ENCODE results near the gene CLDN24.
"Not testable (repeated sequence)": the region's sequence is repeated elsewhere in the genome, so short reads cannot be mapped to it uniquely, and the experiment has no call there.

Gene CLDN24

DNA sequence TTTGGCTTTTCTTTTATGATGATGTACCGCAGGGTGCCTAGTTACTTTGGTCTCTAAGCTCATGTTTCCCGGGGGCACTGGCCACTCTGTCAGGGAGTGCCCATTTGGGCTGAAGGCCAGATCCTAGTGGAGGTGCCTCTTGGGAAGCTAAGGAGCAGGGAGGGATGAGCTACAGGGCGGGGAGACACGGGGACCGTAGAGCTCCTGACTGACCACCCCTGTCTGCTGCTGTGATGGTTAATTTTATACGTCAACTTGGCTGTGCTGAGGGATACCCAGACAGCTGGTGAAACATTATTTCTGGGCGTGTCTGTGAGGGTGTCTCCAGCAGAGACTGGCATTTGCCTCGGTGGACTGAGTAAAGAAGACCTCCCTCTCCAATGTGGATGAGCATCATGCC lies 24.9 kb upstream of the CLDN24 start:
- no peak for DNase-seq (ENCODE audit: low spot score)

DNA sequence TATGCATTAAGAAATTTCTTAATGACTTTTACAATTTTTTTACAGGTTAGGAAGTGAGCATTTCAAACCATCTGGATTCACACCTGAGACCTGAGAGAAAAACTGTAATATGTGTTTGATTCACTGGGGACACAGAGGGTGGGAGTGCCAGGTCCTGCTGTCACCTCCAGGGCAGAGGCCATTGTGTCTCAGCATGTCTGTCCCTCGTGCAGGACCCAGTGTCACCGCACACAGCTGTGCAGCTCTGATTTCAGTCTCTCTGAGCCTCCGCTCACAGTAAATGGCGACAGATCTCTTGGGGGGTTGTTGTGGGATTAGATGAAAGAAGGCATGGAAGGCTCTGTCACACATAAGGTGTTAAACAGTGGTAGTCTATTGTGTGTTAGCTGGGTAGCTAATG lies 23.0 kb upstream of the CLDN24 start:
- DNase-seq (ENCODE audit: low spot score) = no peak

DNA sequence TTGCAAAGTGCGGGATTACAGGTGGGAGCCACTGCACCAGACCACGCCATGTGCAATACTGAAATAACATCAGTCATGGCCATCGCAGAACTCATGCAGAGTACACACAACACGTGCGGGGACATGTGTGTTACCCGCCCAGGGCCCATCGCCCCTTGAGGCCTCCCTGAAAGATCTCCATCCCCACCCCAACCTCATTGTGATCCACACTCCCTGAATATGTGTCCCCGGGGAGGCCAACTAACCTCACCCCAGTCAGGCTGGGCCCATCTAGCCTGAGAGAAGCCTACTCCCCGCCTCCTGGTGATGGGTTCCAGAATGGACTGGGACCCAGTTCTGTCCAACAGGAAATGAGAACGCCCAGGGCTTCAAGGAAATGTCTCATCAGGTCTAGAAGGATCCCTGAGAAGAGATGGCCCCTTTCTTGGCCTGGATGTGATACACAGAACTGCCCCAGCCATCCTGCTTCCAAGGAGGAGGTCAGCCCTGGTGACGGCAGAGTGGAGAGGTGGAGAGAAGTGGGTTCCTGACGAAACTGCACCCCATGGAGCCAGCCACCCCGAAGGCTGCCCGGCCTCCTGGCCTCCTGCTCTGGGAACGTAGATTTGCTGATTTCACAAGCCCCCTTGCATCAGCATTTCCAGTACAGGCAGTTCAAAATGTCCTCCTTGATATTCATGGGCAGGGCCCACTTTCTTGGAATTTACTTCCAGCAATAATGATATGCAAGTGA lies 22.5 kb upstream of the CLDN24 start:
- no peak for DNase-seq (ENCODE audit: low spot score)

DNA sequence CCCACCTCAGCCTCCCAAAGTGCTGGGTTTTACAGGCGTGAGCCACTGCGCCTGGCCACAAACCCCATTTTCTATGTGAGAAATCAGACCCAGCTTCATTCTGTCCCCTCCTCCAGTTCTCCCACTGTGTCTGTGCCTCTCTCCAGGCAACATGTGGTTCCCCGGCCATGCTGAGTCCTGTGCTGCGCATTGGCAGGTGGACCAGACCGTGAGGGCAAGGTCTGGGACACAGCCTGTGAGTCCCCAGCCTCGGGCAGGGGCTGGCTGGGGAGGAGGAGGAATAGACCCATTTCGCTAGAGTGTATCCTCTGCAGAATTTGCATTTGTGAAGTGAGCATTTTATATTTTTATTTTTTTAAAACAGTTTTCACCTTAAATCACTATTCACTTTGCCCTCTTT lies 21.5 kb upstream of the CLDN24 start:
- no peak for DNase-seq (ENCODE audit: low spot score)

DNA sequence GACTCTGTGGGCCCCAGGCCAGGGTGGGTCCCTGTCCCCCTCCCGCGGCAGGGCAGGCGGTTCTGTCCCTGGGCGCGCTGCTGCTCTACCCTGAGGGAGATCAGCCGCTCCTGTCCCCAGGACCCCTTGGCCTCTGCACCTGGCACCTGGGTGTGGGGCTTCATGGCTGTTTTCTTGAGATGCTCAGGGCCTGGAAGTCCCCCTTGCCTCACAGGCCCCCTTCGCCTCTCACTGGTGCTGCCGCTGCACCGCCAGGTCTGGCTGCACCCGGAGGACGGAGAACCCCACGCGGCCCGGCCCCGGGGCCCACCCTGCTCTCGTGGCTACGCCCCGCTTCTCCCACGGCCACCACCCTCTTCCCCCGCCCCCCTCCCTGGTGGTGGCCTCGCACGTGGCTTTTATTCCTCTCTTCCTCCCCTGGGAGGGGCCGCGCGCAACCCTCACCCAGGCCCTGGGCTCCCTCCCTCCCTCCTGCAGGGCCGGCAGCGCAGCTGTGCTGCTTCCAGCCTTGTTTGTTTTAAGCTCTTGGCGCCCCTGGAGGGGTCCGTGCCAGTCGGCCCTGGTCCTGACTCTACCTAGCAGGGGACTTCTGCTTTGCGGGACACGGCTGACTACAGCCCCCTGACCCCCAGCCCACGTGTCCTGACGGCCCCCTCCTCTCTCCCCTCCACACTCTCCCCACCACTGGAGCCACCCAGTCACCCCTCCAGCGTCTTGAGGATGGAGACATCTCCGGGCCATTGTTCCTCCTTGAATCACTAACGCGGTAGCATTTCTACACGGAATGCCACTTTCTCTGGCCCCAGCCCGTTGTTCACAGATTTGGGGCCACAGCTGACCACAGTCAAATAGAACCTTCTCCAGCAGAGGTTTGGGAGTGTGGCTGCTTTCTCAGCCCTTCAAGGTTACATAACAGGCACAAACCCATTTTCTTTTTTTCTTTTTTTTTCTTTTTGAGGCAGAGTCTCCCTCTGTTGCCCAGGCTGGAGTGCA lies 20.6 kb upstream of the CLDN24 start:
- no peak for DNase-seq (ENCODE audit: low spot score)

DNA sequence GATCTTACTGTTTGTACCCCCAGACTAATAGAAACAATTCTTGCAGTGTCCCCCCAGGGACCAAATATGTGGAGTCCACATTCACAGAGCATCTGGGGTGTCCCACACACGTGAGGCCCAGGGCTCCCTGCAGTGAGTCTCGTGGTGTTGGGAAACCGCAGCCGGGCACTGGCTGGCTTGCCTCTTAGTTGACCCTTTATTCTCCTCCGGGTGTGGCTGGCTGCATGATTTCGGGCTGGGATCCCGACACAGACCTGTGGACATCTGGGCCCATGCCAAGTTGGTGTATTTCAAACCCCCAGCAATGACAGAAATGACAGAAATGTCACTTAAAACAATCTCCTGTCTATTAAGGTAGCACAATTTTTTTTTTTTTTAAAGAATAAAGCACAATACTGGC lies 15.6 kb upstream of the CLDN24 start:
- no peak for DNase-seq (ENCODE audit: low spot score)

DNA sequence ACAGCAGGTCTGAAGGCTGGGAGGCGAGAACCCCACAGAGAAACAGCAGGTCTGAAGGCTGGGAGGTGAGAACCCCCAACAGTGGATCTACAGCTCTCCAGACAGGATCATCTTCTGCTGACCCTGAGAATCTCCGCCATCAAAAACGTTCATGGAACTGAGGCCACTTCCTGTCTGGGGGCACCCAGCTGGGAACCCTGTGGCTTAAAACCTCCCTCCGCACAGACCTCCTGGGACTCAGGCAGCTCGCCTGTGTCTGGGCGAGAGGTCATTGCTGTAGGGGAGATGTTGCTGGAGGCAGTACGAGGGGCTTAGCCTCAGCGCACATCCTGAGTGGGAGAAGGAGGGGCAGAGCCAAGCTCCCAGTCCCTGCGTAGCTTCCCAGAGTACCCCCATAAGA lies 15.1 kb upstream of the CLDN24 start:
- DNase-seq (ENCODE audit: low spot score) = no peak

DNA sequence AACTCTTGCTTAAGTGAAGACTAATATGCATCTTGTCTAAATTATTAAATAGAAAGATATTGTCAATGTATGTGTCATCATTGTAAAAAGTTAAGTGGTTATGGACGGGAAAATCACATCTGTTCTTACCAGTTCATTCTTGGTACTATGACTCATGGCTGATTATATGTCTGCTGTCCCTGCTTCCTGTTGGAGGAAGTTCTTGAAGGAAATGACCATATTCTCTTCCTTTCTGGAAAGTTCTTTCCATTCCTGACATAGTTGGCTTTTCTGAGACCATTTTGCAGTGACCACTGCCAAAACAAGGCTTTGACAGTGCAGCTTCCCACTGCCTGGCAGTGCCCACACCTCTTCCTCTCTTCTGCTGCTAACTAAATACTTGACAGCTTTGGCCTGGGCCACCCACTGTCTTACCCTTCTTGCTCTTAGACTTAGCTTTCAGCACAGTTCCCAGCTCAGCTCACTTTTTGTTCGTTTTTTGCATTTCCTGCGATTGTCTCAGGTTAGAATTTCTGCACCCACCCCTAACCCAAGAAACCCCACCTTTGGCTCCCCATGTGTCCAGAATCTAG lies 13.2 kb upstream of the CLDN24 start:
- DNase-seq (ENCODE audit: low spot score) = peak; percentile 21

DNA sequence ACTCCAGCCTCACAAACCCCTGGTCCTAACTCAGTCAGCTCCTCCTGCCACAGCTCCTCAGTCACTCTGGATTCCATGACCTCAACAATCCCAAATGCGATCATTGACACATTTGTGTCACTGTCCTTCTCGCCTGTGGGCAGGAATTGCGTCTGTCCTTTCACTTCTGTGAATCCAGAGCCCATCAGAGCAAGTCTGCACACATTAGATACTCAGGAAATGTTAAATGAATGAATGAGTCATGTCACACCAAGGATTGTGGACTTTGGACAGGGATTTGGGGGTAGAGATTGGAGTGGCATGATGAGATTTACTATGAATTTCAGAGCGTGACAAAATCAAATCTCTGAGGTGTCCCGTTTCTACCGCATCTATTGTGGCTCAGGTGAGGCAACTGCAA lies 11.8 kb upstream of the CLDN24 start:
- no peak for DNase-seq (ENCODE audit: low spot score)

DNA sequence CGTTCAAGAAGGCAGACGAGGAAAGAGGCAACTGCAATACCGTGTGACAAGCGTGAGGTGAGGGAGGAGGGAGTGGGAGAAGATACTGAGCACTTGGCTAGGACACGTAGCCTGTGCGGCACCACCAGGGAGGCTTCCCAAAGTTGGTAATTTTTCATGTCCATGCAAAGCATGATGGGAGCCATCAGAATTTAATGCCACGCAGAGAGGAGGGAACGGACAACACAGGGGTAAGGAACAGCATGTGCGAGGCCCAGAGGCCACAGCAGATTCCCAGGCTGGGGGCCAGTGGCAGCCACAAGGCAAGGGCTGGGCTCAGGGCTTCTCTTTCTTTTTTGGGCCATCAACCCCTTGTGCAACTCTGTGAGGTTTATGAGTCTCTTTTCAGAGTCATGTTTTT lies 11.0 kb upstream of the CLDN24 start:
- DNase-seq (ENCODE audit: low spot score) = no peak

DNA sequence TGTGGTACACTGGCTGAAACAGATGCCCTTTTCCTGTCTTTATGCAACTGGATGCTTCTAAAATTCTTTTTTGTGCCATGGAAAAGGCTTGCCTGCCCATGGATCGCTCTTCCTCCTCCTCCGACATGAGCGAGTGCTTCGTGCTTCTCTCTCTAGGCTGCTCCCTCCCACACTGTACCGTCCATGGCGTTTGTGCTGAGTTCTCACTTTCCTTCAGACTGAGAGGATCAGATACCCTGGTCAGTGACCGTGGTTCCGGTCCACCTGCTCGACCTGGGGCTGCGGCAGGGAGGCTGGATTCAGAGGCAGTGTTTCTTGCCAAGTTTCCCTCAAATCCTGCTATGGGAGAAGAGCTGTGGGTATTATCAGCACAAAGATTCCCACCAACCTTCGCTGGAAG lies 10.2 kb upstream of the CLDN24 start:
- no peak for DNase-seq (ENCODE audit: low spot score)

DNA sequence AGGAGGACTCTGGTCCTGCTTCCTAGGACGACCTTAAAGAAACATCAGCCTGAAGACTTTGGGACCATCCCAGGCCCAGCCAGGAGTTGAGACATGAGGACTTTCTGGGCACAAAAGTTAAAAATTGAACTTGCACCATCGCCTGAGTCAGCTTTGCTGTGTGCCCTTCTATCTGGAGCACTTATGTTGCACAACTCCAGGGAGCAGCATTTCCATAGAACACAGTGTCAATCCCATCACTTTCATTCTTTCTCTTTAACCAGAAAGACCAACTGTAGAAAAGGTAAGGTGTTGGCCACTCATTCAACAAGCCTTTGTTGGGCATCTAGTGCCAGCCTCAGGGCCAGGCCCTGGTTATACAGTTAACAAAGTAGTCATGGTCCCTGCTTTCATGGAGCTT lies 8.6 kb upstream of the CLDN24 start:
- no peak for DNase-seq (ENCODE audit: low spot score)

DNA sequence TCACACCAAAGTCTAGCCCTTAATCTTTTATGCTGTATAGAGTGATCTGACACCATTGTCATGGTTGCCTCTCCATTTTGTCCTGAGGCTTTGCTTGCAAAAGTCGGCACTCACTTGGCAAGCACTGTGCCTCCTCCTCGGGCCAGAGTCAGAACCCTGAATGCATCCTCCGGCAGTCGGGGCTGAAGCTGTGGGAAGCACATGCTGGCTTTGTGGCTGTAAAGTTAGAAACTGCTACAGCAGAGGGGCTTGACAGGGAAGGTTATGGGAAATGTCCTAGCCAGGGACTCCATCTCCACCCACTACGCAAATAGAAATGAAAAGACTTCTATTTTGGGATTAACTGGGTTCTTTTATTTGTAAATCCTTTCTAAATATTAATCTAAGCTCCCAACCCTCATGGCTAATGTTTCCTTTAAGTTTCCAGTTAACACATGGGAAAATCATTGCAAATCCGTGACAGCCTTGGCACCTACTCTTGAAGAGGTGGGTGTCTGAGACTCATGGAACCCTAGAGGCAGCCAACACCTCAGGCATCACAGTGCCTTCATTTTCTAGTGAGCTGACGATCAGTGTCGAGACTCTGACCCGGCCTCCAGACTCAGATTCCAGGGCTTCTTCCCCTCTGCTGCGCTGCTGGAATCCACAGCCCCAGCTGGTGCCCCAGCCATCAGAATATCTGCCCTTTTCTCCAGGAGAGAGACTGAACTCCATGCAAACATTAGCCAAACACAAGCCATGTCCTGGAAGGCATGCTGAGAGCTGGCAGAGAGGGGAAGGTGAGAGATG lies 7.9 kb upstream of the CLDN24 start:
- DNase-seq (ENCODE audit: low spot score) = no peak

DNA sequence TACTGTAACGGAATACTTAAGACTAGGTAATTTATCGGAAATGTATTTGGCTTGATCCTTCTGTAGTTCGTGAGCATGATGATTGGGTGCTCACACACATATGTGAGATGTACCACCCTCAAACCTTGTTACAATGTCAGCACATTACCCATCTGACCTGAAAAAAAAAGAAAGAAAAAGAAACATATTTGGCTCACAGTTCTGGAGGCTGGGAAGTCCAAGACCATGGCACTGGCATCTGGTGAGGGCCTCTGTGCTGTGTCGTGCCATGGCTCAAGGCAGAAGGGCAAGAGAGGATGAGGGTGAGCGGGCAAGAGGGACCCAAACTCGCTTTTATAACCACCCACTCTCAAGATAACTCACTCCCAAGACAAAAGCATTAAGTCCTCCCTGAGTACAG lies 7.0 kb upstream of the CLDN24 start:
- DNase-seq (ENCODE audit: low spot score) = no peak

DNA sequence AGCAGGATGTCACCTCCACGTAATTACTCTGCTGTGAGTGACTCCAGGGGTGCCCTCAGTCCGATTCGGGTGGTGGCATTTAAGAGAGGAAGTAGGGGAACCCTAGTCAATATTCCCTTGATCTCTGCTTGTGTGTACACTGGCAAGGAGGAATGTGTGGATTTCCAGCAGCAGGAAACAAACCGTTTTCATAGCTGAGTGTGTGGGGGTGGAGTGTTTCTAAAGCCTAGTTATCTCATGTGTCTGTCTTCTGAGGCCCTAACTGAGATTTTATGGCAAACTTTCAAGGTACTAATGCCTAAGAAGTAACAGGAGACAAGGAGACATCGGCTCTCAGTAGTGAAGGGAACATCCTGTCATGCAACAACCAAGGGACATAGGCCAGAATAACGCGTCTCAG lies 6.6 kb upstream of the CLDN24 start:
- no peak for DNase-seq (ENCODE audit: low spot score)

DNA sequence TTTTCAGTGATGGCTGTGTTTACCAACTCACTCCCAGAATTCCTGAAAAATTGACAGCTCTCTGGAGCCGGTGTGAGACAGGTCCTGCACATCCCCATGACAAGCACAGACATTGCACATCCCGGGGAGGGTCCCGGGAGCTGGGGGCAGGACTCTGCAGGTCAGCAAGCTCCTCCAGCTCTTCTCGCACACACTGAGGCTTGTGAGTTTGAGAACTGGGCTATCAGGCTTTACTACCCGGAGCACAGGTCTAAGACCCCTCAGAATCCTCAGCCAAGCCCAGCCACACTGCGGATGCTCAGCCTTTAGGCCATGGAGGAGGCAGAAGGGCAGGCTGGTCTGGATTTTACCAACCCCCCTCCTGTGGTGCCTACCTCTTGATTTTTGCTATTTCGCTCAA lies 5.6 kb upstream of the CLDN24 start:
- DNase-seq (ENCODE audit: low spot score) = no peak

DNA sequence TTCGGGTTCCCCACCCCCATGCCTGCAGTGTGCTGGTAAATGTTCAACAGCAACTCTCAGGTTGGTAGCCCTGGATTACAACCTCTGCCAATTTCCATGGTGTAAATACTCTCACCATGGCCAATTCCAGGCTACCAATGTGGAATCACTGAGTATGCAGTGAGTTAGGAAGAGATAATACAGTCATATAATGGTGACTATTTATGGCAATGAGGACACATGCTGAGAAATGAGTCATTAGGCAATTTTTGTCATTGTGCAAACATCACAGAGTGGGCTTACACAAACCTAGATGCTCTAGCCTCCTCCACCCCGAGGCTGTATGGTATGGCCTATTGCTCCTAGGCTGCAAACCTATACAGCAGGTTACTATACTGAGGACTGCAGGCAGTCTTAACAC lies 4.6 kb upstream of the CLDN24 start:
- no peak for DNase-seq (ENCODE audit: low spot score)

DNA sequence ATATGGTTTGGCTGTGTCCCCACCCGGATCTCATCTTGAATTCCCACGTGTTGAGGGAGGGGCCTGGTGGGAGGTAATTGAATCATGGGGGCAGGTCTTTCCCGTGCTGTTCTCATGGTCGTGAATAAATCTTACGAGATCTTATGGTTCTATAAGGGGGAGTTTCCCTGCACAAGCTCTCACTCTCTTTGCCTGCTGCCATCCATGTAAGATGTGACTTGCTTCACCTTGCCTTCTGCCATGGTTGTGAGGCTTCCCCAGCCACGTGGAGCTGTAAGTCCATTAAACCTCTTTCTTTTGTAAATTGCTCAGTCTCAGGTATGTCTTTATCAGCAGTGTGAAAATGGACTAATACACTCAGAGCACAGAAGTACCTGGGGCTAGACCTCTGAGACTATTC lies 4.2 kb upstream of the CLDN24 start:
- not testable (repeated sequence) for DNase-seq (ENCODE audit: low spot score)

DNA sequence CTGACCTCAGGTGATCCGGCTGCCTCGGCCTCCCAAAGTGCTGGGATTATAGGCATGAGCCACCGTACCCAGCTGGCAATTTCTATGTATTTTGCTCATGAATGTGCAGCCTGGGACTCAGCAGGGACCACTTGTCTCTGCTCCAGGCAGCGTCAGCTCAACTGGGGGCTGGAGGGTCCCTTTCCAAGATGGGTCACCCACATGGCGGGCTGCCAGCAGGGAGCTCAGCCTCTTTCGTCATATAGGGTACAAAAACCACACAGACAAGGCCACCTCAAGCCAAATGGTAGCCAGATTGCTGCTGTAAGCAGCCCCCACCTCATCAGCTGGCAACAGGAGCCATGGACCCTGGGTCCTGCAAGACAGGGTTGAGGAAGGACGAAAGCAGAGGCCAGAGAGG lies 2.4 kb upstream of the CLDN24 start:
- DNase-seq (ENCODE audit: low spot score) = no peak

DNA sequence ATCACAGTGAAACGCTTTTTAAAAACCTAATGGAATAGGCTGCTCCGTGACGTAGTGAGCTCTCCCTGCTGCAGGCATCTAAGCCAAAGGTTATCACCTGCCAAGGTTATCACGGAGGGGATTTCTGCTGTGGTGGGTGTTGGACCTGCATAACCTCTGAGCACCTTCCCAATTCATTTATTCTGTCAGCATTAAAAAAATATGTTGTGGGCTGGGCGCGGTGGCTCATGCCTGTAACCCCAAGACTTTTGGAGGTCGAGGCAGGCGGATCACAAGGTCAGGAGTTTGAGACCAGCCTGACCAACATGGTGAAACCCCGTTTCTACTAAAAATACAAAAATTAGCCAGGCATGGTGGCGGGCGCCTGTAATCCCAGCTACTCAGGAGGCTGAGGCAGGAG lies 1.8 kb upstream of the CLDN24 start:
- not testable (repeated sequence) for DNase-seq (ENCODE audit: low spot score)

DNA sequence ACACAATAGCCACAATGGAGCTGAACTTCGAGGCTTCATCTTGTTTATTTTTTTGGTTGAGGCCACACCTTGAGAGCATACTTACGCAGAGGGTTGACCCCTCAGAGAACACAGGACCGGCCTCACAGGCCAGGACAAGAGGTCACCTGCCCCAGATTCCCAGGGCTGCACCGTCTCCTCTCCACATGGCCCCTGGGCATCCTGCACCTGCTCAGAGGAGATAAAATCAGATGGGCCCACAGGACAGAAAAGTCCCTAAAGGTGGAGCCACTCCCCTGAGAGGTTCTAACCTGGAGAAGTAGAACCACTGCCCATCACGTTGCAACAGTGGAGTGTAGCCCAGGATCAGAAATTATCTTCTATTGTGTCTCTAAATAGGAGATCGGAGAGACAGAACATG lies 1.1 kb upstream of the CLDN24 start:
- no peak for DNase-seq (ENCODE audit: low spot score)

DNA sequence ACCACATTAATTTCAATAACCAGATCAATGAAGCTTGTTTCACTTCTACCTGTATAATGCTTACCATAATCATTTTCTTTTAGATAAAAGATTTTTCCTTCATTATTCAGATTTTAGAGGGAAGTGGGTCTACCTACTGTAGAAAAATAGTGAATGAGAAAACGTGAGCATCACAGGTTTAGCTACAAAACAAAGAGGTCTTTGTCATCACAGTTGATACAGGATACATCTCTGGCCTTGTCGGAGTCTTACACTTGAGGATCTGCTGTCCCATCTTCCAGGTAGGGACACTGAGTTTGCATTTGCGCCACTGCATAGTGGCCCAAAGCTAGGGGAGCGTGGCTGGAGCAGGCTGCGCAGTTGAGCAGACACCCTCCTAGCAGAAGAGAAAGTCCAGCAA lies 710 bp downstream of the CLDN24 start:
- no peak for DNase-seq (ENCODE audit: low spot score)

Data from activated CD4-positive, alpha-beta T cell treated with anti-CD3 and anti-CD28 coated beads, Interleukin-2, Interleukin-4, amounts not matched to agents 100 ng/mL and 50 ng/mL, durations not matched to agents 16 hours and 8 hours (primary cell).